Testis (tissue), 5 donors: ENCODE results near the gene ABHD18. TPM values are rescaled to one million over a fixed set of nuclear protein-coding genes. Genes with fewer than 3 reads are reported as not detected.
A peak's percentile ranks its signal among the peaks of the same experiment; 100 is the strongest.

ENCODE experiments used
- DNase-seq: peaks from one replicate; pipeline ENCODE4 v3.0.0-alpha.2; 2019
- H3K27ac ChIP-seq, 2 donors: fragments of 200-600 bp; sonication (generic); one replicate each; pipeline ENCODE4 v1.5.1; 2019
- H3K27me3 ChIP-seq: fragments of 200-600 bp; sonication (generic); one replicate; pipeline ENCODE4 v1.5.1; 2019
- H3K36me3 ChIP-seq: fragments of 200-600 bp; sonication (generic); one replicate; pipeline ENCODE4 v1.5.1; 2017; ENCODE audit warnings: low read depth; ENCODE audit errors: missing control alignments
- H3K4me1 ChIP-seq: fragments of 200-600 bp; sonication (generic); one replicate; pipeline ENCODE4 v1.5.1; 2019
- H3K4me3 ChIP-seq, 2 donors: fragments of 200-600 bp; sonication (generic); one replicate each; pipeline ENCODE4 v1.5.1; 2017 to 2019
- H3K9me3 ChIP-seq: fragments of 200-600 bp; sonication (generic); one replicate; pipeline ENCODE4 v1.5.1; 2017
- POLR2A ChIP-seq: fragments of 450-650 bp; IDR thresholded peaks from one replicate; pipeline ENCODE4 v1.6.1; 2017; ENCODE audit warnings: antibody characterized with exemption, mild to moderate bottlenecking, moderate library complexity
- WGBS, 2 donors: methylation state at CpG; one replicate each; pipeline ENCODE4 v1.1.5; 2018; 5-methylcytosine and 5-hydroxymethylcytosine counted together
- intact Hi-C: fragments of 100-400 bp; cut with DNase I; formaldehyde crosslinking; loops from one replicate; pipeline ENCODE4 v1.15.1; 2023; ENCODE audit warnings: low total_unique reads
- long read RNA-seq, 2 donors: transcript quantifications; one replicate each; lab custom pipeline, GENCODE V29; 2026
- polyA plus RNA-seq: library from polyadenylated mRNA; stranded (reverse); fragments of 350-450 nt; fragmentation: Illumina TruSeq; extraction: RNeasy Lipid Tissue Mini Kit (QIAGEN cat#74804); gene quantifications from one replicate; pipeline ENCODE4 v1.2.3, GENCODE V29; 2014; ENCODE audit warnings: low read depth, low replicate concordance; ENCODE audit not compliant: insufficient read depth
- total RNA-seq, 2 donors: library from RNA; depleted of rRNA; stranded (reverse); fragments of >200 nt; gene quantifications; one replicate each; pipeline ENCODE4 v1.2.3, GENCODE V29; 2016
- TF ChIP-seq, protein P1 (sequence below), 3 experiments: fragments of 450-650 bp in 2 of 3; fragments of 200-600 bp in 1 of 3; sonication (generic) in 1 of 3; IDR thresholded peaks; one replicate each; pipeline ENCODE4 v1.5.1; 2016 to 2019; ENCODE audit warnings: antibody characterized with exemption in 3 of 3, mild to moderate bottlenecking in 2 of 3, moderate library complexity in 1 of 3

The ABHD18 gene
- total RNA-seq = 1 to 10 TPM; 8.6 to 9.0 TPM
- 5.1 TPM for polyA plus RNA-seq
- long read RNA-seq, donor 1 = 0 reads
- long read RNA-seq, donor 2 = 0 reads

DNA sequence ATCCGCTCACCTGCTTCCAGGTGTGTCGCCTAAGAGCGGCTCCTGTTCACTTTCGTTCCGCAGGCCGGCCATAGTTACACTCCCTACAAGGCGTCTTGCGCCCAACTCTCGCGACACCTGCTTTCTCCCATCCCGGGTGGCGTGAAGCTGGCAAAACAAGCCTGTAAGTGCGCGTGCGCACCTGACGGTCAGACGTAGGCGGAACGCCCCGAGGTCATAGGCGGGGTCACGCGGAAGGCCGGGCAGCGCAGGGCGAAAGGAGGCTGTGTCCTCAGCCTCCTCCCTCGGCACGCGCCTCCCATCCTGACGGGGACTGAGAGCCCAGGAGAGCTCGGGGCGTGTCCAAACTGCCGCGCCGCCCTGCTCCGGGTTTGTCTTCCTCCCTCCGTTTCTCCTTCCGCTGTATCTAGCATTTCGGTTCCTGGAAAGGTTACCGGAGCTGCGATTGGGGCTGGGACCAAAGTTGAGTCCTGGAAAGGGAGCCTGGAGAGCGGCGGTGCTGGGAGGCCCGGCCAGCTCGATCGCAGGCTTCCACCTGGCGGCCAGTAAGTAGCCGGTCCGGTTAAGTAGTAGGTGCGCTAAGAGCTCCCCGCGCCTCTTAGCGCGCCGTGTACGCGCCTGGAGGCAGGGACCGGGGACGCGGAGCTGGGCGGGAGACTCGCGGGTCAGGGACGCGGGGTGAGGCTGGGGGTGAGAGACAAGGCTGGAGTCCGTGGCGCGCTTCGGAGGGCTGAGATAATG is at the start of gene ABHD18, which contains the start of gene MFSD8:
Gene ABHD18 (plus strand): TSS at position 345 of the 741 bp plus-strand sequence. CDS start 17,550 bp downstream, outside the sequence.
Gene MFSD8 (minus strand): TSS at position 112 of the 741 bp plus-strand sequence. CDS start 40 bp downstream, at position 72.
- H3K9me3 ChIP-seq = no peaks in the 10 kb centered on the region
- H3K4me3 ChIP-seq = peak within 1 kb of the TSS; percentile 86 to 99
- 0 to 3% methylated on average over 16 to 68 of the region's 69 CpGs for WGBS, 2 donors
- peak within 1 kb of the TSS; percentile 92 to 96 for H3K27ac ChIP-seq
- no peaks in the 10 kb centered on the region for H3K27me3 ChIP-seq
- H3K36me3 ChIP-seq = no peaks in the 10 kb centered on the region
- intact Hi-C loops = no loop called here
- TF ChIP-seq POLR2A = peak; percentile 60
- TF ChIP-seq, protein P1, sequence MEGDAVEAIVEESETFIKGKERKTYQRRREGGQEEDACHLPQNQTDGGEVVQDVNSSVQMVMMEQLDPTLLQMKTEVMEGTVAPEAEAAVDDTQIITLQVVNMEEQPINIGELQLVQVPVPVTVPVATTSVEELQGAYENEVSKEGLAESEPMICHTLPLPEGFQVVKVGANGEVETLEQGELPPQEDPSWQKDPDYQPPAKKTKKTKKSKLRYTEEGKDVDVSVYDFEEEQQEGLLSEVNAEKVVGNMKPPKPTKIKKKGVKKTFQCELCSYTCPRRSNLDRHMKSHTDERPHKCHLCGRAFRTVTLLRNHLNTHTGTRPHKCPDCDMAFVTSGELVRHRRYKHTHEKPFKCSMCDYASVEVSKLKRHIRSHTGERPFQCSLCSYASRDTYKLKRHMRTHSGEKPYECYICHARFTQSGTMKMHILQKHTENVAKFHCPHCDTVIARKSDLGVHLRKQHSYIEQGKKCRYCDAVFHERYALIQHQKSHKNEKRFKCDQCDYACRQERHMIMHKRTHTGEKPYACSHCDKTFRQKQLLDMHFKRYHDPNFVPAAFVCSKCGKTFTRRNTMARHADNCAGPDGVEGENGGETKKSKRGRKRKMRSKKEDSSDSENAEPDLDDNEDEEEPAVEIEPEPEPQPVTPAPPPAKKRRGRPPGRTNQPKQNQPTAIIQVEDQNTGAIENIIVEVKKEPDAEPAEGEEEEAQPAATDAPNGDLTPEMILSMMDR (IDR thresholded peaks at IDR 0.05) = peak in 2 of 3 experiments; percentile 19 to 51
- peak; percentile 99 for DNase-seq
- no peaks in the 10 kb centered on the region for H3K4me1 ChIP-seq

- intact Hi-C loops = no loop called here
- 91 to 93% methylated on average over 3 of the region's 3 CpGs for WGBS, 2 donors
Measured at GRCh38 chr4:127916512-127916911, 48.7 kb upstream of the ABHD18 start.

DNA sequence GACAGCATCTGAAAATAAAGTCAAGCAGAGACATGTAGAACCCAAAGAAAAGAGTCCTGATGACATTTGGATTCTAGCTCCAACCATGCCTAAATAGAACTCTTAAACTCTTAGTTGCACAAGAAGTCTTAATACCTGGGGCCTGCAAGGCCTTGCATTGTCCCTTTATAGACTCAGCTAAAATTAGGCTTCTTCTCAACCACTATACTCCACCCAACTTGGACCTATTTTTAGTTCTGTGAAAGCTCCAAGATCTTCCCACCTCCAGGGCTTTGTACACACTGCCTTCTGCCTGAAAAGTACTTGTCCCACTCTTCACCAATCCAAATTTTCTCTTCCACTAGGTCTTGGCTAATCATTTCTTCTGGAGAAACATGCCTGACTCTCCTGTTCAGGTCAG is 48.1 kb upstream of the ABHD18 start:
- TF ChIP-seq POLR2A = no peak
- TF ChIP-seq, protein P1 (IDR thresholded peaks at IDR 0.05) = no peak
- H3K36me3 ChIP-seq = no peaks in the 10 kb centered on the region
- no peaks in the 10 kb centered on the region for H3K27me3 ChIP-seq
- H3K4me1 ChIP-seq = no peaks in the 10 kb centered on the region
- no peak for DNase-seq
- intact Hi-C loops = no loop called here
- no peak overlapping the region for H3K4me3 ChIP-seq
- H3K27ac ChIP-seq = no peak overlapping the region
- H3K9me3 ChIP-seq = no peaks in the 10 kb centered on the region

More at GRCh38 chr4:127916512-127916911, 48.7 kb upstream of the ABHD18 start:
- H3K27me3 ChIP-seq = no peaks in the 10 kb centered on the region
- no peak overlapping the region for H3K4me3 ChIP-seq
- no peaks in the 10 kb centered on the region for H3K36me3 ChIP-seq
- no peaks in the 10 kb centered on the region for H3K9me3 ChIP-seq
- no peak overlapping the region for H3K27ac ChIP-seq
- H3K4me1 ChIP-seq = no peaks in the 10 kb centered on the region
- TF ChIP-seq, protein P1 (IDR thresholded peaks at IDR 0.05) = no peak
- TF ChIP-seq POLR2A = no peak
- no peak for DNase-seq

GRCh38 chr4:127920521-127920920 is 44.7 kb upstream of the ABHD18 start:
- H3K4me3 ChIP-seq = no peak overlapping the region
- no peaks in the 10 kb centered on the region for H3K36me3 ChIP-seq
- DNase-seq = no peak
- no peaks in the 10 kb centered on the region for H3K4me1 ChIP-seq
- intact Hi-C loops = no loop called here
- no peaks in the 10 kb centered on the region for H3K27me3 ChIP-seq
- 93 to 94% methylated on average over 3 of the region's 3 CpGs for WGBS, 2 donors
- H3K9me3 ChIP-seq = no peaks in the 10 kb centered on the region
- H3K27ac ChIP-seq = no peak overlapping the region
- TF ChIP-seq POLR2A = no peak
- TF ChIP-seq, protein P1 (IDR thresholded peaks at IDR 0.05) = no peak
